GM10248 (cell line): ENCODE data around the gene FZR1.
"Not testable (repeated sequence)": the region's sequence is repeated elsewhere in the genome, so short reads cannot be mapped to it uniquely, and the experiment has no call there.

ENCODE experiments used
- CTCF ChIA-PET: fragments of 300-600 bp; sonication (Branson Sonifier 250); formaldehyde crosslinking; extraction: SDS; loops from one replicate; lab custom pipeline; 2021; ENCODE audit warnings: antibody characterized with exemption; lab: Yijun Ruan, JAX
- POLR2A ChIA-PET: fragments of 350-650 bp; sonication (Branson Sonifier 250); formaldehyde crosslinking; extraction: SDS; loops from one replicate; lab custom pipeline; 2020; ENCODE audit warnings: antibody characterized with exemption; lab: Yijun Ruan, JAX
- DNase-seq: peaks from one replicate; pipeline ENCODE4 v3.0.0; 2012; ENCODE audit errors: extremely low spot score
- TF ChIP-seq, protein P1 (sequence below): IDR thresholded peaks from 2 replicates; pipeline ENCODE4 v1.5.1; 2012; ENCODE audit warnings: mild to moderate bottlenecking, low read depth; ENCODE audit errors: extremely low read depth, missing control alignments, control extremely low read depth

Gene FZR1

DNA sequence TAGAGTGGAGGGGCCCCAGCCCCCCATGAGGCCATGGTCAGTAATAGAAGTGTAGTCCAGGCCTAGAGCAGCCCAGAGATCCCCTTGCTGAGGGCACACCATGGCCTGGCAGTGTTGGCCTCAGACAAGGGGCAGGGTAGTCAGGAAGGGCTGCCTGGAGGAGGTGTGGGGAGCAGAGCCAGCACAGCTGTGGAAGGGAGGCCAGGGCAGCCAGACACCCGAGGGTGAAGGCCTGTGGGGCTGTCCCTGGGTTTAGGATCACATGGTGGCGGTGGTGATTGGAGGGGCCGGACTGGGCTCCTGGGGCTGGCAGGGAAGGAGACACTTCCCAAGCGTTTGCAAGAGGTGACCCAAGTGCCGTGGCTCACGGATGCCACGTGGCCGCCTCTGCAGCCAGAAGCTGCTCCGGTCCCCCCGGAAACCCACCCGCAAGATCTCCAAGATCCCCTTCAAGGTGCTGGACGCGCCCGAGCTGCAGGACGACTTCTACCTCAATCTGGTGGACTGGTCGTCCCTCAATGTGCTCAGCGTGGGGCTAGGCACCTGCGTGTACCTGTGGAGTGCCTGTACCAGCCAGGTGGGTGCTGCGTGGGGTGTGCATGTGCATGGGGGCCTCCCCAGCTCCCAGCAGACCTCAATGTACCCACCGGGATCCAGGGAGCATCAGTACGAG is 21.3 kb downstream of the FZR1 start:
- ChIA-PET CTCF (interaction anchor here (1.0 to 1.7 kb wide), 2 partner anchors 9 to 15 kb away, joined by 3 to 6 read pairs; no protein-coding TSS in a partner anchor), POLR2A (interaction anchor here (0.6 kb wide), 1 partner anchor 27 kb away, joined by 3 read pairs; no protein-coding TSS in a partner anchor)
- TF ChIP-seq, protein P1, sequence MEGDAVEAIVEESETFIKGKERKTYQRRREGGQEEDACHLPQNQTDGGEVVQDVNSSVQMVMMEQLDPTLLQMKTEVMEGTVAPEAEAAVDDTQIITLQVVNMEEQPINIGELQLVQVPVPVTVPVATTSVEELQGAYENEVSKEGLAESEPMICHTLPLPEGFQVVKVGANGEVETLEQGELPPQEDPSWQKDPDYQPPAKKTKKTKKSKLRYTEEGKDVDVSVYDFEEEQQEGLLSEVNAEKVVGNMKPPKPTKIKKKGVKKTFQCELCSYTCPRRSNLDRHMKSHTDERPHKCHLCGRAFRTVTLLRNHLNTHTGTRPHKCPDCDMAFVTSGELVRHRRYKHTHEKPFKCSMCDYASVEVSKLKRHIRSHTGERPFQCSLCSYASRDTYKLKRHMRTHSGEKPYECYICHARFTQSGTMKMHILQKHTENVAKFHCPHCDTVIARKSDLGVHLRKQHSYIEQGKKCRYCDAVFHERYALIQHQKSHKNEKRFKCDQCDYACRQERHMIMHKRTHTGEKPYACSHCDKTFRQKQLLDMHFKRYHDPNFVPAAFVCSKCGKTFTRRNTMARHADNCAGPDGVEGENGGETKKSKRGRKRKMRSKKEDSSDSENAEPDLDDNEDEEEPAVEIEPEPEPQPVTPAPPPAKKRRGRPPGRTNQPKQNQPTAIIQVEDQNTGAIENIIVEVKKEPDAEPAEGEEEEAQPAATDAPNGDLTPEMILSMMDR: no peak
- DNase-seq: no peak

DNA sequence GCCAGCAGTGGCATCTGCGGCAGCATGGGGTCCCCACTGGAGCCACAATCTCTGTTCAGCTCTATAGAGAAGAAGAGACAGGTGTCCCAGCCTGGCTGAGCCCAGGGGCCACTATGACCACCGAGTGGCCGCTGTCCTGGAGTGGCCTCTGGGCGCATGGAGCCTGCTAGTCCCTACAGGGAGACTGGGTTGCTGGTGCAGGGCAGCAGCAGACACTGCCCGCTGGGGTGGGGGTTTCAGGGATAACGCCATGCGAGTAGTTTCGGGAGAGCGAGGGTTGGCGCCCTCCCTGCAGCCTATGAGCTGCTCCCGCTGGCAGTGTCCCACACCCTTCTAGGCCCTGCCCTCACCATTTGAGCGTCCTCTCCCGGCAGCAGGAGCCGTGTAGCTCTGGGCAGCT is 22.0 kb downstream of the FZR1 start:
- DNase-seq: no peak
- CTCF ChIA-PET: interaction anchor here (1.7 kb wide), 1 partner anchor 14 kb away, joined by 6 read pairs; no protein-coding TSS in a partner anchor
- POLR2A ChIA-PET: no interaction called here
- TF ChIP-seq, protein P1: no peak

DNA sequence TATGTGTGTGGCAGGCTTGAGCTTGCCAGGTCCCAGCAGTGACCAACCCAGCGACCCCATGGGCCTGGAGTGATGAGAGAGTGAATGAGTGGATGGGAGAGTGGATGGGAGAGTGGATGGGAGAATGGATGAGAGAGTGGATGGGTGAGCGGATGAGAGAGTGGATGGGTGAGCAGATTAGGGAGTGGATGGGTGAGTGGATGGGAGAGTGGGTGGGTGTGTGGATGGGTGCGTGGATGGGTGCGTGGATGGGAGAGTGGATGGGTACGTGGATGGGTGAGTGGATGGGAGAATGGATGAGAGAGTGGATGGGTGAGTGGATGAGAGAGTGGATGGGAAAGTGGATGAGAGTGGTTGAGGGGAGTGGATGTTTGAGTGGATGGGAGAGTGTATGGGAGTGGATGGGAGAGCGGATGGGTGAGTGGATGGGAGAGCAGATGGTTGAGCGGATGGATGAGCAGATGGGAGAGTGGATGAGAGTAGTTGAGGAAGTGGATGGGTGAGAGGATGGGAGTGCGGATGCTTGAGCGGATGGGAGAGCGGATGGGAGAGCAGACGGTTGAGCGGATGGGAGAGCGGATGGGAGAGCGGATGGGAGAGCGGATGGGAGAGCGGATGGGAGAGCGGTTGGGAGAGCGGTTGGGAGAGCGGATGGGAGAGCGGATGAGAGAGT is 22.6 kb downstream of the FZR1 start:
- TF ChIP-seq, protein P1: no peak
- POLR2A ChIA-PET: no interaction called here
- no peak for DNase-seq
- CTCF ChIA-PET: no interaction called here

DNA sequence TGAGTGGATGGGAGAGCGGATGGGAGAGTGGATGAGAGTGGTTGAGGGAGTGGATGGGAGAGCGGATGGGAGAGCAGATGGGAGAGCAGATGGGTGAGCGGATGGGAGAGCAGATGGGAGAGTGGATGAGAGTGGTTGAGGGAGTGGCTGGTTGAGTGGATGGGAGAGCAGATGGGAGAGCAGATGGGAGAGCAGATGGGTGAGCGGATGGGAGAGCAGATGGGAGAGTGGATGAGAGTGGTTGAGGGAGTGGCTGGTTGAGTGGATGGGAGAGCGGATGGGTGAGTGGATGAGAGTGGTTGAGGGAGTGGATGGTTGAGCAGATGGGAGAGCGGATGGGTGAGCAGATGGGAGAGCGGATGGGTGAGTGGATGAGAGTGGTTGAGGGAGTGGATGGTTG is 23.2 kb downstream of the FZR1 start:
- POLR2A ChIA-PET, DNase-seq, CTCF ChIA-PET: not testable (repeated sequence)

DNA sequence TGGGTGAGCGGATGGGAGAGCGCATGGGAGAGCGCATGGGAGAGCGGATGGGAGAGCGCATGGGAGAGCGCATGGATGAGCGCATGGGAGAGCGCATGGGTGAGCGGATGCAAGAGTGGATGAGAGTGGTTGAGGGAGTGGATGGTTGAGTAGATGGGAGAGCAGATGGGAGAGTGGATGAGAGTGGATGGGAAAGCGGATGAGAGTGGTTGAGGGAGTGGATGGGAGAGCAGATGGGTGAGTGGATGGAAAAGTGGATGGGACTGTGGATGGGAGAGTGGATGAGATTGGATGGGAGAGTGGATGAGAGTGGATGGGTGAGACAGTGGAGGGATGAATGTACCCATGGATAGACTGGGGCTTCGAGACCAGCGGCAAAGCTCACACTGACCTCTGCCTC is 24.3 kb downstream of the FZR1 start:
- POLR2A ChIA-PET: no interaction called here
- CTCF ChIA-PET: interaction anchor here (1.2 kb wide), 1 partner anchor 16 kb away, joined by 3 read pairs; no protein-coding TSS in a partner anchor
- no peak for DNase-seq
- TF ChIP-seq, protein P1: no peak

DNA sequence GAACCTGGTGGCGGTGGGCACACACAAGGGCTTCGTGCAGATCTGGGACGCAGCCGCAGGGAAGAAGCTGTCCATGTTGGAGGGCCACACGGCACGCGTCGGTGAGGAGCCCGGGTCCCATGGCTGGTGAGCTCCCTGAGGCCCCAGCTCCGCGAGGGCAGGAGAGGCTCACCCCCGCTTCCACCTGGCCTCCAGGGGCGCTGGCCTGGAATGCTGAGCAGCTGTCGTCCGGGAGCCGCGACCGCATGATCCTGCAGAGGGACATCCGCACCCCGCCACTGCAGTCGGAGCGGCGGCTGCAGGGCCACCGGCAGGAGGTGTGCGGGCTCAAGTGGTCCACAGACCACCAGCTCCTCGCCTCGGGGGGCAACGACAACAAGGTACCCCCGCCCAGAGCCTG is 25.6 kb downstream of the FZR1 start:
- CTCF ChIA-PET: interaction anchor here (1.0 to 2.4 kb wide), 3 partner anchors 13 to 16 kb away, joined by 3 to 12 read pairs (median 3); no protein-coding TSS in a partner anchor

More for the DNA sequence above, 25.6 kb downstream of the FZR1 start:
- TF ChIP-seq, protein P1: no peak
- DNase-seq: no peak
- POLR2A ChIA-PET: no interaction called here
